GM10248 (cell line): ENCODE measurements around the gene MYO16.

Experiments used
- CTCF ChIA-PET: fragments of 300-600 bp; sonication (Branson Sonifier 250); formaldehyde crosslinking; extraction: SDS; loops from one replicate; lab custom pipeline; 2021; ENCODE audit warnings: antibody characterized with exemption; lab: Yijun Ruan, JAX
- POLR2A ChIA-PET: fragments of 350-650 bp; sonication (Branson Sonifier 250); formaldehyde crosslinking; extraction: SDS; loops from one replicate; lab custom pipeline; 2020; ENCODE audit warnings: antibody characterized with exemption; lab: Yijun Ruan, JAX
- DNase-seq: peaks from one replicate; pipeline ENCODE4 v3.0.0; 2012; ENCODE audit errors: extremely low spot score
- TF ChIP-seq, protein P1 (sequence below): IDR thresholded peaks from 2 replicates; pipeline ENCODE4 v1.5.1; 2012; ENCODE audit warnings: mild to moderate bottlenecking, low read depth; ENCODE audit errors: extremely low read depth, missing control alignments, control extremely low read depth

MYO16 gene

GRCh38 chr13:108938155-108938554, 308.7 kb downstream of the MYO16 start:
- CTCF ChIA-PET = interaction anchor here (1.4 kb wide), 1 partner anchor 11 kb away, joined by 3 read pairs; no protein-coding TSS in a partner anchor
- DNase-seq = no peak
- POLR2A ChIA-PET = no interaction called here
- TF ChIP-seq, protein P1, sequence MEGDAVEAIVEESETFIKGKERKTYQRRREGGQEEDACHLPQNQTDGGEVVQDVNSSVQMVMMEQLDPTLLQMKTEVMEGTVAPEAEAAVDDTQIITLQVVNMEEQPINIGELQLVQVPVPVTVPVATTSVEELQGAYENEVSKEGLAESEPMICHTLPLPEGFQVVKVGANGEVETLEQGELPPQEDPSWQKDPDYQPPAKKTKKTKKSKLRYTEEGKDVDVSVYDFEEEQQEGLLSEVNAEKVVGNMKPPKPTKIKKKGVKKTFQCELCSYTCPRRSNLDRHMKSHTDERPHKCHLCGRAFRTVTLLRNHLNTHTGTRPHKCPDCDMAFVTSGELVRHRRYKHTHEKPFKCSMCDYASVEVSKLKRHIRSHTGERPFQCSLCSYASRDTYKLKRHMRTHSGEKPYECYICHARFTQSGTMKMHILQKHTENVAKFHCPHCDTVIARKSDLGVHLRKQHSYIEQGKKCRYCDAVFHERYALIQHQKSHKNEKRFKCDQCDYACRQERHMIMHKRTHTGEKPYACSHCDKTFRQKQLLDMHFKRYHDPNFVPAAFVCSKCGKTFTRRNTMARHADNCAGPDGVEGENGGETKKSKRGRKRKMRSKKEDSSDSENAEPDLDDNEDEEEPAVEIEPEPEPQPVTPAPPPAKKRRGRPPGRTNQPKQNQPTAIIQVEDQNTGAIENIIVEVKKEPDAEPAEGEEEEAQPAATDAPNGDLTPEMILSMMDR = no peak

- TF ChIP-seq, protein P1 = no peak
- no peak for DNase-seq
- ChIA-PET POLR2A (no interaction called here), CTCF (interaction anchor here (1.2 kb wide), 1 partner anchor 24 kb away, joined by 4 read pairs; no protein-coding TSS in a partner anchor)
These were observed 310.7 kb downstream of the MYO16 start for GRCh38 chr13:108940121-108940520.

GRCh38 chr13:108943842-108944241, 314.4 kb downstream of the MYO16 start:
- DNase-seq = no peak
- ChIA-PET CTCF (no interaction called here), POLR2A (no interaction called here)
- TF ChIP-seq, protein P1 = no peak

DNA sequence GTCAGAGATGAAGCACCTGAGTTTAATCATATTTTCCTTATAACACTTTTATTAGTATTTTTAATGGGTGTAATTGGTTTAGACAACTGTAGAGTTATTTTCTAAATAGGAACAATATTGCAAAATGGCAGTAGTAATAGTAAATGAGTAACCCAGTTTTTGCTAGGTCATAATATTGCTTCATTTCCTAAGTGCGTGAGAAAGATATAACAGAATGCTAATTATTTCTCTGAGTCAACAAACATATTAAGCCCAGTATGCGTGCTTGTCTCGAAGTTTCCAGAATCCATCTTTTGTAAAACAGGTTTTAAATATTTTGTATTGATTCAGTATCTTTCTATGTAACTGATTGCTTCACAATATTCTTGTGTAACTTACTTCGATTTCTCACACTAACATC, 315.3 kb downstream of the MYO16 start:
- CTCF ChIA-PET = no interaction called here
- TF ChIP-seq, protein P1 = no peak
- POLR2A ChIA-PET = no interaction called here
- DNase-seq = no peak

- ChIA-PET POLR2A (no interaction called here), CTCF (no interaction called here)
- TF ChIP-seq, protein P1 = no peak
- DNase-seq = no peak
These were observed 318.2 kb downstream of the MYO16 start for GRCh38 chr13:108947551-108948030.

DNA sequence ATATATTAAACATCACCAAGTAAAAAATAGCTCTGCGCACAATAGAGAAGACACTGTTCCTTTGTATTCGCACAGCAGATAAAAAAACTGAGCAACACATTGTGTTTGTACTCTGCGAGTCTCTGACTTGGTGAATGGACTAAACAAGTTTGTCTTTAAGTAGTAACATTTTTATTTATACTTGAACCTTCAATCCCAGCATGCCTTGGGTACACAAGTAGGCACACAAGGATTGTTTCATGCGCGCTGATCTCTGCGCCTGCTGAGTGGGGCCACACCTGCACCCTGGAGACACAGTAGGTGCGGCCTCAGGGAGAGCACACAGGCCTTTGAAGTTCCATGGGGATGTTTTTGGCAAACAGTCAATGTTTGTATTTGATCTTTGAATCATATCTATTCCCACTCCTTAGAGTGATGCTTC, 318.9 kb downstream of the MYO16 start:
- CTCF ChIA-PET = no interaction called here
- TF ChIP-seq, protein P1 = no peak
- POLR2A ChIA-PET = no interaction called here
- no peak for DNase-seq
